HepG2 (cell line): ENCODE measurements around the gene ZBED5. TPM values are rescaled to one million over a fixed set of nuclear protein-coding genes. Genes with fewer than 3 reads are reported as not detected.
"Not testable (repeated sequence)": the region's sequence is repeated elsewhere in the genome, so short reads cannot be mapped to it uniquely, and the experiment has no call there.

Experiments
- ATAC-seq: fragments of 200-7000 bp; cut with Tn5 transposase; 3 replicates; pipeline ENCODE4 v1.9.1; 2020; ENCODE audit warnings: mild to moderate bottlenecking, moderate library complexity
- BruUV-seq: library from RNA; stranded (reverse); fragments of 400-500 nt; replicated peaks from 2 replicates; lab custom pipeline; 2021; lab: Mats Ljungman, UMichigan
- CTCF ChIA-PET: fragments of 300-600 bp; formaldehyde crosslinking; extraction: SDS; loops from one replicate; lab custom pipeline; 2021; ENCODE audit warnings: low total read pairs, inconsistent platforms, low intra/inter-chr PET ratio; lab: Yijun Ruan, JAX
- POLR2A ChIA-PET: fragments of 350-600 bp; sonication (Branson Sonifier 250); formaldehyde crosslinking; loops from one replicate; lab custom pipeline; 2020; ENCODE audit warnings: antibody characterized with exemption, inconsistent platforms; lab: Yijun Ruan, JAX
- DNase-seq: peaks from one replicate; pipeline ENCODE4 v3.0.0-alpha.2; 2015; ENCODE audit warnings: low spot score
- FAIRE-seq: peaks from 3 replicates; lab custom pipeline; 2011; peaks lifted over from hg19 to GRCh38; lab: Jason Lieb, UNC
- H2AFZ ChIP-seq: one replicate; pipeline ENCODE4 v1.6.1; 2011; ENCODE audit warnings: low read length, inconsistent platforms
- H3K27ac ChIP-seq: fragments of 300-600 bp; 3 replicates; pipeline ENCODE4 v1.8.0; 2011; ENCODE audit warnings: mixed run types, mild to moderate bottlenecking, mixed read lengths, low read length, inconsistent platforms; ENCODE audit not compliant: insufficient read depth; ENCODE audit errors: extremely low read length
- H3K27me3 ChIP-seq, 2 experiments: fragments of 200-600 bp in 1 of 2; 2 replicates in 1 of 2; 3 replicates in 1 of 2; pipeline versions ENCODE4 v1.6.0 to v1.8.0; 2011; ENCODE audit warnings: low read length in 2 of 2, mild to moderate bottlenecking in 2 of 2, moderate library complexity in 2 of 2, inconsistent platforms in 1 of 2; ENCODE audit not compliant: insufficient read depth in 2 of 2, control insufficient read depth in 1 of 2
- H3K36me3 ChIP-seq, 2 experiments: fragments of 200-600 bp in 1 of 2; replicated peaks in 1 of 2; 2 replicates in 1 of 2; 3 replicates in 1 of 2; pipeline versions ENCODE4 v1.5.1 to v1.8.0; 2011; ENCODE audit warnings: low read length in 2 of 2, inconsistent platforms in 1 of 2; ENCODE audit not compliant: insufficient read depth in 2 of 2, control insufficient read depth in 1 of 2
- H3K4me1 ChIP-seq: 2 replicates; pipeline ENCODE4 v1.5.1; 2012; ENCODE audit warnings: low read length, inconsistent platforms; ENCODE audit not compliant: insufficient read depth
- H3K4me2 ChIP-seq: 2 replicates; pipeline ENCODE4 v1.6.0; 2011; ENCODE audit warnings: low read depth, low read length, inconsistent platforms
- H3K4me3 ChIP-seq, 3 experiments: fragments of 200-600 bp in 1 of 3; sonication (generic), shearing (Covaris generic) in 1 of 3; replicated peaks in 1 of 3; 2 replicates each; pipeline ENCODE4 v1.5.1; 2011 to 2016; ENCODE audit warnings: low read length in 3 of 3, inconsistent platforms in 2 of 3, low read depth in 2 of 3, mild to moderate bottlenecking in 2 of 3, control low read depth in 1 of 3, mixed read lengths in 1 of 3; ENCODE audit not compliant: insufficient read depth in 1 of 3
- H3K79me2 ChIP-seq: one replicate; pipeline ENCODE4 v1.6.1; 2011; ENCODE audit warnings: low read length, inconsistent platforms; ENCODE audit not compliant: insufficient read depth
- H3K9ac ChIP-seq: 2 replicates; pipeline ENCODE4 v1.6.0; 2011; ENCODE audit warnings: mild to moderate bottlenecking, low read depth, low read length, inconsistent platforms; ENCODE audit not compliant: insufficient read depth
- H3K9me3 ChIP-seq: 2 replicates; pipeline ENCODE4 v1.5.1; 2012; ENCODE audit warnings: mild to moderate bottlenecking, low read length
- H4K20me1 ChIP-seq: 2 replicates; pipeline ENCODE4 v1.6.0; 2011; ENCODE audit warnings: inconsistent platforms, mild to moderate bottlenecking, low read length, moderate library complexity; ENCODE audit not compliant: insufficient read depth
- ASH2L ChIP-seq: fragments of 300-600, 200-600 bp; sonication (generic); IDR thresholded peaks from 2 replicates; pipeline ENCODE4 v1.7.0; 2017; ENCODE audit warnings: low read depth, mild to moderate bottlenecking, moderate library complexity, mixed read lengths, low read length; ENCODE audit not compliant: insufficient read length
- ONECUT2 ChIP-seq: sonication (generic); formaldehyde crosslinking; IDR thresholded peaks from 2 replicates; pipeline ENCODE4 v1.4.0; 2020; ENCODE audit warnings: missing genetic modification reagents
- SMAD9 ChIP-seq: sonication (generic); formaldehyde crosslinking; IDR thresholded peaks from 2 replicates; pipeline ENCODE4 v1.5.1; 2020; ENCODE audit warnings: mild to moderate bottlenecking, missing genetic modification reagents
- ZFP82 ChIP-seq: sonication (generic); formaldehyde crosslinking; IDR thresholded peaks from 2 replicates; pipeline ENCODE4 v1.5.1; 2020; ENCODE audit warnings: mild to moderate bottlenecking, missing genetic modification reagents, borderline replicate concordance
- ZMAT3 ChIP-seq: sonication (generic); formaldehyde crosslinking; conservative IDR thresholded peaks from 2 replicates; pipeline ENCODE4 v1.7.0; 2021; ENCODE audit warnings: missing genetic modification reagents
- ZNF549 ChIP-seq: sonication (generic); formaldehyde crosslinking; IDR thresholded peaks from 2 replicates; pipeline ENCODE4 v1.5.0; 2020; ENCODE audit warnings: missing genetic modification reagents
- ZNF790 ChIP-seq: sonication (generic); formaldehyde crosslinking; IDR thresholded peaks from 2 replicates; pipeline ENCODE4 v1.8.0; 2022; ENCODE audit warnings: missing genetic modification reagents, mild to moderate bottlenecking, borderline replicate concordance
- ZNF816 ChIP-seq: sonication (generic); formaldehyde crosslinking; IDR thresholded peaks from 2 replicates; pipeline ENCODE4 v1.8.0; 2022; ENCODE audit warnings: missing genetic modification reagents, mild to moderate bottlenecking, borderline replicate concordance
- WGBS: methylation state at CpG from one replicate; pipeline ENCODE4 v1.1.6; 2017; ENCODE audit warnings: low lambda C conversion rate; 5-methylcytosine and 5-hydroxymethylcytosine counted together
- in situ Hi-C: cut with HindIII; loops from 2 replicates; pipeline ENCODE4 v1.10.0; 2017; ENCODE audit warnings: low pct_unique_long_range_greater_than_20kb; ENCODE audit not compliant: extremely low pct_ligation_motif_present
- intact Hi-C: fragments of 100-400 bp; cut with micrococcal nuclease; formaldehyde crosslinking; loops from one replicate; pipeline ENCODE4 v1.10.0; 2022; ENCODE audit not compliant: unreplicated experiment
- polyA plus RNA-seq, 8 experiments: library from polyadenylated mRNA; depleted of rRNA in 3 of 8; stranded (reverse) in 7 of 8; unstranded in 1 of 8; fragments of >200 nt; fragmentation: Illumina TruSeq in 4 of 8; extraction: Trizol in 4 of 8; gene quantifications; 2 replicates each; pipeline versions ENCODE4 v1.2.1 to v1.2.3, GENCODE V29; 2011 to 2016; ENCODE audit warnings: low read depth in 4 of 8, missing spikeins in 1 of 8, mixed read lengths in 1 of 8; ENCODE audit not compliant: insufficient read depth in 1 of 8
- total RNA-seq, 5 experiments: library from RNA; depleted of rRNA; stranded (reverse); fragments of >200 nt; fragmentation: Illumina TruSeq; extraction: Trizol; gene quantifications; 2 replicates each; pipeline ENCODE4 v1.2.3, GENCODE V29; 2016; ENCODE audit warnings: low read depth in 1 of 5
- TF ChIP-seq, protein P1 (sequence below): IDR thresholded peaks from 2 replicates; pipeline ENCODE4 v1.6.1; 2016; ENCODE audit warnings: mild to moderate bottlenecking
- TF ChIP-seq, protein P2 (sequence below): sonication (generic); formaldehyde crosslinking; IDR thresholded peaks from 2 replicates; pipeline ENCODE4 v1.9.0; 2021; ENCODE audit warnings: missing genetic modification reagents, mild to moderate bottlenecking, borderline replicate concordance

Gene ZBED5
- total and polyA plus RNA-seq, 2 of the 13 experiments (the other 11 are each of a cell fraction or from before 2014, with no cell fraction given) = 18.2 to 38.6 TPM

DNA sequence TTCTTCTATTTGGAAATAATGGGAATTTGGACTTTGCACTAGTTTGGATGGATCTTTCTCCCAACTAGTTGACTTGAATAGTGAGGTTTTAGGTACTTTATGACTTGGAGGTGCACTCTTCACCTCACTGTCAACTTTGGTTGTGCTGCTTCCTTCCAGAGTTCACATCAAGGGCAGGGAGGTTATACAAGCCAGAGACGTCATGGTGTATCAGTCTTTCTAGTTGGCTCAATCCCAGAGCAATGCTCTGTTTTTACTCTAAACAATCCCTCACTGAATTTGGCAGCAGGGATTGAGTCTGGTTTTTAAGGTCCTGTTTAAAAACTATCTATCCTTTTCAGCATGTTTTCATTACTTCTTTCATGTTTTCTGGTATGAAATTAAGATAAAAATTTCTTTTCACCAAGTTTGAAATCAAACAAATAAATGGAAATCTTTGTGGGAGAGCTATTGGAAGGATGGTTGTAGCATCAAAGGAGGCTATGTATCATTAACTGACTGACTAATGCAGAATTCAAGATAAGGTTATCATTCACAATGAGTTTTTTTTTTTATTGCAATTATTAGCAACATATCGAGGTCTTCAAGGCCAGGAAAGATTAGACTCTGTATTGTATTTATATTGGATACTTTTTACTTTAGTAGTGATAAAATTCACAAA lies 28.0 kb upstream of the ZBED5 start (continued):
- TF ChIP-seq, protein P1, sequence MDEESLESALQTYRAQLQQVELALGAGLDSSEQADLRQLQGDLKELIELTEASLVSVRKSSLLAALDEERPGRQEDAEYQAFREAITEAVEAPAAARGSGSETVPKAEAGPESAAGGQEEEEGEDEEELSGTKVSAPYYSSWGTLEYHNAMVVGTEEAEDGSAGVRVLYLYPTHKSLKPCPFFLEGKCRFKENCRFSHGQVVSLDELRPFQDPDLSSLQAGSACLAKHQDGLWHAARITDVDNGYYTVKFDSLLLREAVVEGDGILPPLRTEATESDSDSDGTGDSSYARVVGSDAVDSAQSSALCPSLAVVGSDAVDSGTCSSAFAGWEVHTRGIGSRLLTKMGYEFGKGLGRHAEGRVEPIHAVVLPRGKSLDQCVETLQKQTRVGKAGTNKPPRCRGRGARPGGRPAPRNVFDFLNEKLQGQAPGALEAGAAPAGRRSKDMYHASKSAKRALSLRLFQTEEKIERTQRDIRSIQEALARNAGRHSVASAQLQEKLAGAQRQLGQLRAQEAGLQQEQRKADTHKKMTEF (CRISPR knock-in tag) = no peak
- TF ChIP-seq ASH2L (no peak), ZNF816 (no peak), SMAD9 (CRISPR knock-in tag) (no peak), ZMAT3 (CRISPR knock-in tag) (no peak), ZFP82 (CRISPR knock-in tag) (no peak), ONECUT2 (CRISPR knock-in tag) (no peak), ZNF790 (CRISPR knock-in tag) (no peak), ZNF549 (no peak)
- TF ChIP-seq, protein P2, sequence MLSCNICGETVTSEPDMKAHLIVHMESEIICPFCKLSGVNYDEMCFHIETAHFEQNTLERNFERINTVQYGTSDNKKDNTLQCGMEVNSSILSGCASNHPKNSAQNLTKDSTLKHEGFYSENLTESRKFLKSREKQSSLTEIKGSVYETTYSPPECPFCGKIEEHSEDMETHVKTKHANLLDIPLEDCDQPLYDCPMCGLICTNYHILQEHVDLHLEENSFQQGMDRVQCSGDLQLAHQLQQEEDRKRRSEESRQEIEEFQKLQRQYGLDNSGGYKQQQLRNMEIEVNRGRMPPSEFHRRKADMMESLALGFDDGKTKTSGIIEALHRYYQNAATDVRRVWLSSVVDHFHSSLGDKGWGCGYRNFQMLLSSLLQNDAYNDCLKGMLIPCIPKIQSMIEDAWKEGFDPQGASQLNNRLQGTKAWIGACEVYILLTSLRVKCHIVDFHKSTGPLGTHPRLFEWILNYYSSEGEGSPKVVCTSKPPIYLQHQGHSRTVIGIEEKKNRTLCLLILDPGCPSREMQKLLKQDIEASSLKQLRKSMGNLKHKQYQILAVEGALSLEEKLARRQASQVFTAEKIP (CRISPR knock-in tag) = no peak
- TF ChIP-seq, all 625 proteins: peak for 0

DNA sequence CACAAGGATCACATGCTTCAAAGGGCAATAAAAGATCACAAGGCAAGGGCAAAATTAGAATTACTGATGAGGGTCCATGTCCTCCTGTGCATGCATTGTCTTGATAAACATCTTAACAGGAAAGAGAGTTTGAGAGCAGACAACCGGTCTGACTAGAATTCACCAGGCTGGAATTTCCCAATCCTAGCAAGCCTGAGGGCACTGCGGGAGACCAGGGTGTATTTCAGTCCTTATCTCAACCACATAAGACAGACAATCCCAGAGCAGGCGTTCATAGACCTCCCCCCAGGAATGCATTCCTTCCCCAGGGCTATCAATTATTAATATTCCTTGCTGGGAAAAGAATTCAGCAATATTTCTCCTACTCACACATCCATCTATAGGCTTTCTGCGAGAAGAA lies 26.4 kb upstream of the ZBED5 start:
- H2AFZ ChIP-seq, H3K9ac ChIP-seq, H3K36me3 ChIP-seq, H3K79me2 ChIP-seq, H3K4me2 ChIP-seq, DNase-seq, CTCF ChIA-PET, FAIRE-seq, BruUV-seq, ATAC-seq, H3K9me3 ChIP-seq, H4K20me1 ChIP-seq, H3K27me3 ChIP-seq, intact Hi-C loops, H3K27ac ChIP-seq, H3K4me1 ChIP-seq, H3K4me3 ChIP-seq, in situ Hi-C loops, POLR2A ChIA-PET: not testable (repeated sequence)
- 43% methylated on average over 4 of the region's 4 CpGs for WGBS
